ENCODE results near the gene SLC35C1. TPM values are rescaled to one million over a fixed set of nuclear protein-coding genes. Genes with fewer than 3 reads are reported as not detected.

Gene SLC35C1
- total and polyA plus RNA-seq, 2 donors (not counting 1 experiment from before 2014, with no cell fraction given) = 4.4 to 12.5 TPM

- Histone ChIP-seq H3K27me3 (replicated peaks in 1 of 4; ENCODE audit: control extremely low read depth in 1 of 4, control insufficient read depth in 3 of 4, insufficient read depth in 4 of 4, low read length in 3 of 4) (no peaks in the 10 kb centered on the region), H3K27ac (ENCODE audit: low read length in 2 of 2) (no peak overlapping the region), H2AFZ (ENCODE audit: insufficient read depth, low read depth, low read length, poor library complexity, severe bottlenecking) (no peak overlapping the region), H3K4me3 (ENCODE audit: control extremely low read depth in 1 of 5, extremely low read depth in 1 of 5, insufficient read depth in 1 of 5, low read depth in 2 of 5, low read length in 4 of 5) (no peak overlapping the region), H3K4me2 (replicated peaks; ENCODE audit: low read depth, low read length, poor library complexity, severe bottlenecking) (no peak overlapping the region), H3K9ac (ENCODE audit: low read length) (no peak overlapping the region), H3K9me3 (ENCODE audit: control extremely low read depth in 1 of 3, control insufficient read depth in 2 of 3, insufficient read depth in 1 of 3, low read length in 2 of 3) (peaks cover 0 to 10% (median 0%) of the 10 kb centered on the region in 3 donors), H3K36me3 (replicated peaks in 1 of 2; ENCODE audit: control extremely low read depth in 1 of 2, control insufficient read depth in 1 of 2, extremely low read depth in 1 of 2, insufficient read depth in 2 of 2, low read length in 1 of 2) (no peaks in the 10 kb centered on the region), H4K20me1 (ENCODE audit: control insufficient read depth, insufficient read depth, low read length, poor library complexity, severe bottlenecking) (no peaks in the 10 kb centered on the region), H3K4me1 (ENCODE audit: control insufficient read depth in 2 of 2, insufficient read depth in 2 of 2, low read length in 2 of 2) (peaks cover 0 to 4% of the 10 kb centered on the region in 2 donors), H3K79me2 (ENCODE audit: control insufficient read depth, insufficient read depth, low read length) (no peaks in the 10 kb centered on the region)
- TF ChIP-seq EZH2 (IDR thresholded peaks at IDR 0.05; ENCODE audit: borderline replicate concordance, insufficient read depth, low read depth, low read length, poor library complexity, severe bottlenecking) (no peak), CTCF (IDR thresholded peaks at IDR 0.05) (no peak)
- H3K27ac Mint-ChIP-seq = no peak overlapping the region
- H3K27me3 Mint-ChIP-seq = no peaks in the 10 kb centered on the region
- H3K4me1 Mint-ChIP-seq = peaks cover 2% of the 10 kb centered on the region
- DNase-seq (no peak), ATAC-seq (ENCODE audit: low read depth) (no peak)
- no peak overlapping the region for H3K4me3 Mint-ChIP-seq
- ChIA-PET POLR2A (no interaction called here), CTCF (interaction anchor here (2.0 kb wide), 1 partner anchor 27 kb away, joined by 13 read pairs; no protein-coding TSS in a partner anchor)
- no peaks in the 10 kb centered on the region for H3K9me3 Mint-ChIP-seq (ENCODE audit: insufficient read depth)
- intact Hi-C loops (cut with micrococcal nuclease) = no loop called here
- WGBS (ENCODE audit: insufficient coverage) = 95% methylated on average over 9 of the region's 10 CpGs
Observed at GRCh38 chr11:45798793-45799441, 6.0 kb upstream of the SLC35C1 start.

- H3K79me2 ChIP-seq (ENCODE audit: control insufficient read depth, insufficient read depth, low read length) = no peaks in the 10 kb centered on the region
- no CpG with 5 or more reads among the region's 3 CpGs for WGBS (ENCODE audit: insufficient coverage)
- no peaks in the 10 kb centered on the region for H3K36me3 ChIP-seq (replicated peaks in 1 of 2; ENCODE audit: control extremely low read depth in 1 of 2, control insufficient read depth in 1 of 2, extremely low read depth in 1 of 2, insufficient read depth in 2 of 2, low read length in 1 of 2)
- Mint-ChIP-seq H3K27ac (no peak overlapping the region), H3K4me1 (peaks cover 2% of the 10 kb centered on the region), H3K9me3 (ENCODE audit: insufficient read depth) (no peaks in the 10 kb centered on the region), H3K27me3 (no peaks in the 10 kb centered on the region), H3K4me3 (no peak overlapping the region)
- H2AFZ ChIP-seq (ENCODE audit: insufficient read depth, low read depth, low read length, poor library complexity, severe bottlenecking) = no peak overlapping the region
- intact Hi-C loops (cut with micrococcal nuclease) = no loop called here
- ChIA-PET CTCF (interaction anchor here (2.0 kb wide), 1 partner anchor 28 kb away, joined by 13 read pairs; no protein-coding TSS in a partner anchor), POLR2A (interaction anchor here (0.9 kb wide), 1 partner anchor 20 kb away, joined by 3 read pairs; no protein-coding TSS in a partner anchor)
- no peak overlapping the region for H3K27ac ChIP-seq (ENCODE audit: low read length in 2 of 2)
- no peak overlapping the region for H3K4me3 ChIP-seq (ENCODE audit: control extremely low read depth in 1 of 5, extremely low read depth in 1 of 5, insufficient read depth in 1 of 5, low read depth in 2 of 5, low read length in 4 of 5)
- TF ChIP-seq EZH2 (IDR thresholded peaks at IDR 0.05; ENCODE audit: borderline replicate concordance, insufficient read depth, low read depth, low read length, poor library complexity, severe bottlenecking) = no peak
- no peak for TF ChIP-seq CTCF (IDR thresholded peaks at IDR 0.05)
- H4K20me1 ChIP-seq (ENCODE audit: control insufficient read depth, insufficient read depth, low read length, poor library complexity, severe bottlenecking) = no peaks in the 10 kb centered on the region
- no peak overlapping the region for H3K4me2 ChIP-seq (replicated peaks; ENCODE audit: low read depth, low read length, poor library complexity, severe bottlenecking)
- H3K9ac ChIP-seq (ENCODE audit: low read length) = no peak overlapping the region
- DNase-seq = no peak
- peaks cover 0 to 5% of the 10 kb centered on the region in 2 donors for H3K4me1 ChIP-seq (ENCODE audit: control insufficient read depth in 2 of 2, insufficient read depth in 2 of 2, low read length in 2 of 2)
- no peak for ATAC-seq (ENCODE audit: low read depth)
- H3K27me3 ChIP-seq (replicated peaks in 1 of 4; ENCODE audit: control extremely low read depth in 1 of 4, control insufficient read depth in 3 of 4, insufficient read depth in 4 of 4, low read length in 3 of 4) = no peaks in the 10 kb centered on the region
- H3K9me3 ChIP-seq (ENCODE audit: control extremely low read depth in 1 of 3, control insufficient read depth in 2 of 3, insufficient read depth in 1 of 3, low read length in 2 of 3) = peaks cover 0 to 10% (median 0%) of the 10 kb centered on the region in 3 donors
Observed at GRCh38 chr11:45799562-45799961, 5.4 kb upstream of the SLC35C1 start.

All from B cell (primary cell).